D341Med (cell line): ENCODE results near the gene IL32.
A peak's percentile ranks its signal among the peaks of the same experiment; 100 is the strongest.
"Not testable (repeated sequence)": the region's sequence is repeated elsewhere in the genome, so short reads cannot be mapped to it uniquely, and the experiment has no call there.

Experiments
- DNase-seq: peaks from one replicate; pipeline ENCODE4 v3.0.0; 2012; ENCODE audit warnings: low spot score

Gene IL32

DNA sequence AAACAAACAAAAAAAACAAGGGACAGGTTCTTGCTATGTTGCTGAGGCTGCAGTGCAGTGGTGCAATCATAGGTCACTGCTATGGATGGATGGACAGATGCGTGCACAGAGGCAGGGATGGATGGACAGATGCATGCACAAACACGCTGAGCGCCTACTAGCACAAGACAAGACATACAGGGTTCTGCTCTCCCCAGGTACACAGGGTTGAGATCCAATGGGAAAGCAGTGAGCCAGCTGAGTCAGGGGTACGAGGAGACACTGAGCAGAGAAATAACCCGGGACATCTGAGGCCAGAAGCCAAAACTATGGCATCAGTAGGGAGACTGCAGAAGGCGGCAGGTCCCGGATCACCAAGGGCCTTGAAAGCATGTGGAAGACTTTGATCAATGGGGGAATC lies 6.2 kb downstream of the IL32 start:
- no peak for DNase-seq

DNA sequence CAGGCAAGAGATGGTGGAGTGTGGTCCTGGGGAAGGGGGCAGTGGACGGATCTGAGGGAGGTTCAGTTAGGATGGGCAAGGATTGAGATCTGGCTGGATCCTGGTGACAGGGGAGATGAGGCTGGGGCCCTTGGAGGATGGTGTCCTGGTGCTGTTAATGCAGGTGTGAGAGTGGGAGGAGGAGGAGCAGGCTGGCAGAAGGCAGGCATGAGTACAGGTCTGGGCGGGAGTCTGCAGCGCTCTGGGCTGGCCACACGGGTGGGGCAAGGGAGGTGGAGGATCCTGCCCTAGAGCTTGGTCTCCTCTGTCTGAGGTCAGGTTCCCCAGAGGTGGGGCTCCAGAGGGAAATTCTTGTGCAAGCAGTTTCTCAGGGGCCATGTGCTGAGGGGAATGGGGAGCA lies 6.7 kb downstream of the IL32 start:
- not testable (repeated sequence) for DNase-seq

- DNase-seq = not testable (repeated sequence)
Observed at GRCh38 chr16:3072576-3073263, 7.3 kb downstream of the IL32 start.

DNA sequence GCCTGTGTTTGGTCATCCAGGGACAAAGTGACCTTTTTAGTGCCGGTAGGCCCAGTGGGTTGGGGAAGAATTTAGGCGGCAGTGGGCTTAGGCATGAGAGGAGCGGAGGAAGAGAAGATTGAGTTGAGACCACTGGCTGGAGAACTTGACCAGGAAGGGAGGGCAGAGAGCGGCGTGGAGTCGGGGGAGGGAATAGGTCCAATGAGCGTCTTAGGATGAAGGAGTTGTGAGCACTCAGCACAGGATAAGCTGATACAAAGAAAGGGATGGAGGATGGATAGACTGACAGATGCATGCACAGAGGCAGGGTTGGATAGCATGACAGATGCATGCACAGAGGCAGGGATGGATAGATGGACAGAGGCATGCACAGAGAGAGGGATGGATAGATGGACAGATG lies 8.0 kb downstream of the IL32 start:
- no peak for DNase-seq

DNA sequence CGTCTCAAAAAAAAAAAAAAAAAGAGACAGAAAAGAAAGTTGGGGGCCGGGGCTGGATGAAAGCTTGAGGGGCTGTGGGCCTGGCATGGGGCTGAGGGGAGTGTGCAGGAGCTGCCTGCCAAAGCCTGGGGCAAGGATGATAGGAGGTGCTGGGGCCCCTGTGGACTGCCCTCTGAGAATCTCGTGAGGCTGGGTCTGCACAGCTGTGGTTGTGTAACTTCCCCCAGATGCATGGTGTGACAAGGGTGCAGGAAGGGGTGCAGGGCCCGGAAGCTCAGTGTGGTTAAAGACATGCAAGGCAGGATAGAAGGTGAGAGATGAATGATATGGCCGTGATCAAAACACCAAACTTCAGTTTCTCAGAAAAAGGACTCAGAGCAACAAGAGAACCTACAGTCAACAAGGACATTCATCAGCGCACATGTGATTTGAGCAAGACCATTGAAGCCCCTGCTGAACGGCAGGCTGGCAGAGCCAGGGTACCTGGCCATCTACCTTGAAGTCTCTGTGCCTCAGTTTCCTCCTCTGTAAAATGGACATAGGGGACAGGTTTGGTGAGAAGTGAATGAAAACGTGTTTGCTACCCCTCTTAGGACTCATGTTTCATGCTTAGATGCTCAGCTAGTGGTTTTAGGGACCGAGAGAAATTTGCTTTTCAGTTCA lies 9.6 kb downstream of the IL32 start:
- DNase-seq = no peak

DNA sequence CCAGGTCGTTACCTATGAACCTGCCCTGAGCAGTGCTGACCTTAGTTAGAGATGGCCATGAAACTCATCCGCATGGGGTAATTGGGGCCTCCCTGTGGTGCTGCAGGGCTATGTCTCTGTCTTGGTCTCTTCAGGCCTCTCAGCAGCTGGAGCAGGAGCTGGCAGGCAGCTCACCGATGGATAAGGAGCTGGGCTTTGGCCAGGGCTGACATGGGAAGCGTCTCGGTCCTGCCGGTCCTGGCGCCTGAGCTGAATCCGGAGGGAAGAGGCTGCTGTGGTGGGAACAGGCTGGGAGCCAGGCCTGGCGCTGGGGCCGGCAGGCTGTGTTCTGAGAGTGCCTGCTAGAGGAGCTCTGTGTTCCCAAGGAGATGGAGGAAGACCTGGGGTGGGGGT lies 10.1 kb downstream of the IL32 start:
- DNase-seq = no peak

DNA sequence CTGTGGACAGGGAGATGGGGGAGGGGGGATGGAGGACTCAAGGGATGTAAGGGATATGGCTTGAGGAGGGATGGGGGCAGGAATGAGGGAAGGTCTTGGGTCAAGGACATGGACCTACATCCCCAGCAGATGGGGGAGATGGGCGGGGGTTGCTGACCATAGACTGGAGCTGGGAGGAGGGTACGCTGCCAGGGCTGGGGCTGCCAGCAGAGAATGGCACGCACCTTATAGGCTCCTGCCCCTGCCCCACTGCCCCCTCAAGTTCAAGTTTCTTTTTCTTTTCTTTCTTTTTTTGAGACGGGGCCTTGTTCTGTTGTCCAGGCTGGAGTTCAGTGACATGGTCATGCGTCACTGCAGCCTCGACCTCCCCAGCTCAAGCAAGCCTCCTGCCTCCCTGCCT lies 10.5 kb downstream of the IL32 start:
- not testable (repeated sequence) for DNase-seq

DNA sequence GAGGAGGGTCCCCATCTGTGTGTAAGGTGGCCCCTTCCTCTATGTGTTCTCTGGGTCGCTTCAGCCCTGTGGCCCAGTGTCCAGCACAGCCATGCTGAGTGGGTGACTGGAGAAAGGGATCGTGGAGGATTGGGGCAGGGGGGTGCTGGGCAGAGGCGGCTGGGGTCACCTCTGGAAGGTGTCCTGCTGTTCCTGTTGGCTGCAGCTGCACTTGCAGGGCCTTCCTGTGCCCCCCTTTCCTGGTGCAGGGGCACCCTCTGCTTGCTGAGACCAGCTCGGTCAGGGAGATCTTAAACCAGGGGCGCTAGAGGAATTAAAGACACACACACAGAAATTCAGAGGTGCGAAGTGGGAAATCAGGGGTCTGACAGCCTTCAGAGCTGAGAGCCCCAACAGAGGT lies 11.1 kb downstream of the IL32 start:
- DNase-seq = no peak

DNA sequence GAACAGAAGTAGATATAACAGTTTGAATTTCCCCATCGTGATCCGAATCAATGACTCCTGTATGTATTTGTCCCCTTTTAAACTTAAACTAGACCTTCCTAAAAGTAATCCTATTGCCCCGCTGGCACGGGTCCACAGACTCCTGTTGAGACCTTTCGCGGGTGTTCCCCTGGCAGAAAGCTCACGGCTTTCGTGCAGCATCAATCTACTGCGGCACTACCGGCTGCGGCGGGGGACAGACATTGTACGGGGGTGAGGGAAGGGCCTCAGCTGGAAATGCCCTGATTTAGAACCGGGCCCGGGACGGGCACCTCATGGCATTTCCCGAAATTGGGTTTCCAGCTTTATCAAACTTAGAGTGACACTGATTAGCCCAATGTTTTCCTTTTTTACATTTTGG lies 14.6 kb downstream of the IL32 start:
- DNase-seq = no peak

GRCh38 chr16:3081957-3082356 lies 16.5 kb downstream of the IL32 start:
- not testable (repeated sequence) for DNase-seq

DNA sequence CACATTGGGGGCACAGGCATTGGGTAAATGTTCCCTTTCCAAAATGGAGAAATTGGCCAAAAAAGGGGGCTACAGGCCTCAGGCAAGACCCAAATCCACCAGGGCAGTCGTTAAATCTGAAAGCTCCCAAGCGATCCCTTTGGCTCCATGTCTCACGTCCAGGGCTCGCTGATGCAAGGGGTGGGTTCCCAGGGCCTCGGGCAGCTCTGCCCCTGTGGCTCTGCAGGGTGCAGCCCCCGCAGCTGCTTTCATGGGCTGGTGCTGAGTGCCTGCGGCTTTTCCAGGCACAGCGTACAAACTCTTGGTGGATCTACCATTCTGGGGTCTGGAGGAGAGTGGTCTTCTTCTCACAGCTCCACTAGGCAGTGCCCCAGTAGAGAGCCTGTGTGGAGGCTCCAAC lies 18.0 kb downstream of the IL32 start:
- DNase-seq = not testable (repeated sequence)

GRCh38 chr16:3084491-3084890 lies 19.1 kb downstream of the IL32 start:
- DNase-seq = no peak

GRCh38 chr16:3084969-3085670 lies 19.7 kb downstream of the IL32 start:
- no peak for DNase-seq

- DNase-seq = no peak
Observed at GRCh38 chr16:3085868-3086595, 20.6 kb downstream of the IL32 start.

- DNase-seq = no peak
Observed at GRCh38 chr16:3086596-3087242, 21.3 kb downstream of the IL32 start.

GRCh38 chr16:3087243-3088235 lies 22.1 kb downstream of the IL32 start:
- no peak for DNase-seq

GRCh38 chr16:3088450-3088849 lies 23.0 kb downstream of the IL32 start:
- no peak for DNase-seq

- DNase-seq = peak; percentile 12
Observed at GRCh38 chr16:3088925-3089716, 23.7 kb downstream of the IL32 start.

DNA sequence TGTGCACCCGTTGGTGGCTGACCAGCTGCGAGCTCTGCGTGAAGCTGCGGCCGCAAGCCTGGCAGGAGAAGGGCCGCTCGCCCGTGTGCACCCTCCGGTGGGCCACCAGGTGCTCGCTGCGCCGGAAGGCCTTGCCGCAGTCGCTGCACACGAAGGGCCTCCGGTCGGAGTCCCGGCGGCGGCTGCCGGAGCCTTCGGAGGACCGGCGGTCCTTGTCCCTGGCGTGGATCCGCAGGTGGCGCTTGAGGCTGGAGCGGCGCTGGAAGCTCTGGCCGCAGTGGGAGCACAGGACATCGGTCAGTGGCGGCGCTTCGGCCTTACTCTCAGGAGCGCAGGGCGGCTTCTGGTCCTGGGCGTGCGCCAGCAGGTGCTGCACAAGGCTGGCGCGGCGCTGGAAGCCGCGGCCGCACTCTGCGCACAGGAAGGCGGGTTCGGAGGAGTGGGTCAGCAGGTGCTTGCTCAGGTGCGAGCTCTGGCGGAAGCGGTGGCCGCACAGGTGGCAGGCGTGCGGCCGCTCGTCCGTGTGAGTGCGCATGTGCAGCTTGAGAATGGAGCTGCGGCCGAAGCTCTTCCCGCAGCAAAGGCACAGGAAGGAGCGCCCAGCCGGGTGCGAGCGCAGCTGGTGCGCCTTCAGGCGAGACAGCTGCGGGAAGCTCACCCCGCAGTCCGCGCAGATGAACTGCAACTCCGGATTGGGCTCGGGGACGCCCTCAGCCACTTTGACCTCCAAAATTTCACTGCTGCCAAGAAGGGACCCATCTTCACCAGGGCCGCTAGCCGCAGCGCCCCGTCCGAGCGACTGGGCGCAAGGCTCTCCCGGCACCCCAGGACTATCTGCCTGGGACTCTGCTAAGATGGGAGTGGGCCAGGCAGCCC lies 24.5 kb downstream of the IL32 start:
- no peak for DNase-seq
